ENCODE results near the gene ABCC10. TPM values are rescaled to one million over a fixed set of nuclear protein-coding genes. Genes with fewer than 3 reads are reported as not detected.
"Not testable (repeated sequence)": the region's sequence is repeated elsewhere in the genome, so short reads cannot be mapped to it uniquely, and the experiment has no call there.

The ABCC10 gene
- 9.6 TPM for total RNA-seq

- peak; percentile 95 for DNase-seq
These were observed at the start of gene ABCC10 for GRCh38 chr6:43427406-43428111. ABCC10 (plus strand) TSS chr6:43427541; CDS start chr6:43427979, 438 bp downstream.

- no peak for DNase-seq
These were observed 49.6 kb upstream of the ABCC10 start for GRCh38 chr6:43377710-43378229.

GRCh38 chr6:43378631-43379030, 48.7 kb upstream of the ABCC10 start:
- DNase-seq, result no peak

GRCh38 chr6:43380858-43381257, 46.5 kb upstream of the ABCC10 start:
- DNase-seq, result not testable (repeated sequence)

- no peak for DNase-seq
These were observed 44.2 kb upstream of the ABCC10 start for GRCh38 chr6:43383021-43383667.

- no peak for DNase-seq
These were observed 40.8 kb upstream of the ABCC10 start for GRCh38 chr6:43386492-43386891.

- DNase-seq, result no peak
These were observed 37.5 kb upstream of the ABCC10 start for GRCh38 chr6:43389730-43390295.

- not testable (repeated sequence) for DNase-seq
These were observed 36.4 kb upstream of the ABCC10 start for GRCh38 chr6:43390753-43391439.

- DNase-seq, result no peak
These were observed 35.8 kb upstream of the ABCC10 start for GRCh38 chr6:43391440-43392031.

GRCh38 chr6:43393133-43393532, 34.2 kb upstream of the ABCC10 start:
- not testable (repeated sequence) for DNase-seq

GRCh38 chr6:43393602-43394001, 33.7 kb upstream of the ABCC10 start:
- no peak for DNase-seq

GRCh38 chr6:43394982-43395381, 32.4 kb upstream of the ABCC10 start:
- no peak for DNase-seq

- DNase-seq, result no peak
These were observed 31.6 kb upstream of the ABCC10 start for GRCh38 chr6:43395776-43396175.

GRCh38 chr6:43396408-43397149, 30.8 kb upstream of the ABCC10 start:
- no peak for DNase-seq

- no peak for DNase-seq
These were observed 27.3 kb upstream of the ABCC10 start for GRCh38 chr6:43399932-43400487.

- no peak for DNase-seq
These were observed 25.6 kb upstream of the ABCC10 start for GRCh38 chr6:43401730-43402129.

GRCh38 chr6:43402820-43403219, 24.5 kb upstream of the ABCC10 start:
- no peak for DNase-seq

GRCh38 chr6:43405354-43405753, 22.0 kb upstream of the ABCC10 start:
- no peak for DNase-seq

GRCh38 chr6:43407296-43407695, 20.0 kb upstream of the ABCC10 start:
- no peak for DNase-seq

- no peak for DNase-seq
These were observed 19.1 kb upstream of the ABCC10 start for GRCh38 chr6:43408259-43408658.

GRCh38 chr6:43410776-43411175, 16.6 kb upstream of the ABCC10 start:
- not testable (repeated sequence) for DNase-seq
